MM.1S (cell line): Measurements from ENCODE around the gene COL6A3.

Experiments
- EZH2 ChIP-seq: fragments of 300-600 bp; sonication (generic); optimal IDR thresholded peaks from 2 replicates; pipeline ENCODE3; 2017; ENCODE audit warnings: low read depth, mild to moderate bottlenecking, antibody characterized with exemption, low read length, mixed read lengths
- TF ChIP-seq, protein P1 (sequence below): fragments of 300-600 bp; sonication (generic); IDR thresholded peaks from 2 replicates; pipeline ENCODE4 v1.5.1; 2016; ENCODE audit warnings: antibody characterized with exemption, low read length, mixed read lengths

GRCh38 chr2:237351796-237352195 is 62.2 kb downstream of the COL6A3 start:
- no peak for TF ChIP-seq EZH2
- TF ChIP-seq, protein P1, sequence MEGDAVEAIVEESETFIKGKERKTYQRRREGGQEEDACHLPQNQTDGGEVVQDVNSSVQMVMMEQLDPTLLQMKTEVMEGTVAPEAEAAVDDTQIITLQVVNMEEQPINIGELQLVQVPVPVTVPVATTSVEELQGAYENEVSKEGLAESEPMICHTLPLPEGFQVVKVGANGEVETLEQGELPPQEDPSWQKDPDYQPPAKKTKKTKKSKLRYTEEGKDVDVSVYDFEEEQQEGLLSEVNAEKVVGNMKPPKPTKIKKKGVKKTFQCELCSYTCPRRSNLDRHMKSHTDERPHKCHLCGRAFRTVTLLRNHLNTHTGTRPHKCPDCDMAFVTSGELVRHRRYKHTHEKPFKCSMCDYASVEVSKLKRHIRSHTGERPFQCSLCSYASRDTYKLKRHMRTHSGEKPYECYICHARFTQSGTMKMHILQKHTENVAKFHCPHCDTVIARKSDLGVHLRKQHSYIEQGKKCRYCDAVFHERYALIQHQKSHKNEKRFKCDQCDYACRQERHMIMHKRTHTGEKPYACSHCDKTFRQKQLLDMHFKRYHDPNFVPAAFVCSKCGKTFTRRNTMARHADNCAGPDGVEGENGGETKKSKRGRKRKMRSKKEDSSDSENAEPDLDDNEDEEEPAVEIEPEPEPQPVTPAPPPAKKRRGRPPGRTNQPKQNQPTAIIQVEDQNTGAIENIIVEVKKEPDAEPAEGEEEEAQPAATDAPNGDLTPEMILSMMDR = no peak
